Transverse colon (tissue), 1 donor: Measurements from ENCODE around the gene RNF130.

Experiments used
- EP300 ChIP-seq: sonication (generic); formaldehyde crosslinking; IDR thresholded peaks from one replicate; pipeline ENCODE4 v1.6.1; 2017; ENCODE audit warnings: antibody characterized with exemption, low read depth
- POLR2A ChIP-seq: fragments of 450-650 bp; IDR thresholded peaks from one replicate; pipeline ENCODE4 v1.6.1; 2016; ENCODE audit warnings: antibody characterized with exemption, mild to moderate bottlenecking, moderate library complexity

- TF ChIP-seq POLR2A (no peak), EP300 (no peak)
Measured at GRCh38 chr5:180096616-180097015, 25.1 kb upstream of the RNF130 start.
